IMR-90 (cell line): ENCODE measurements around the gene FBXW11. TPM values are rescaled to one million over a fixed set of nuclear protein-coding genes. Genes with fewer than 3 reads are reported as not detected.

ENCODE experiments used
- ATAC-seq: fragments of 200-7000 bp; cut with Tn5 transposase; 2 replicates; pipeline ENCODE4 v1.9.1; 2020; ENCODE audit warnings: low read depth, mild to moderate bottlenecking, moderate library complexity
- BruUV-seq: library from RNA; stranded (reverse); fragments of 400-500 nt; replicated peaks from 2 replicates; lab custom pipeline; 2021; lab: Mats Ljungman, UMichigan
- CTCF ChIA-PET: fragments of 300-600 bp; formaldehyde crosslinking; extraction: SDS; loops from one replicate; lab custom pipeline; 2021; ENCODE audit warnings: antibody characterized with exemption; lab: Yijun Ruan, JAX
- POLR2A ChIA-PET: fragments of 300-600 bp; sonication (Branson Sonifier 250); formaldehyde crosslinking; loops from one replicate; lab custom pipeline; 2022; ENCODE audit warnings: antibody characterized with exemption; ENCODE audit not compliant: unreplicated experiment; lab: Charles Lee
- DNase-seq: peaks from one replicate; pipeline ENCODE4 v3.0.0; 2013
- H2AFZ ChIP-seq: replicated peaks from 2 replicates; pipeline ENCODE3; 2013; ENCODE audit warnings: low read length, mild to moderate bottlenecking; ENCODE audit not compliant: poor library complexity
- H2AK5ac ChIP-seq: 2 replicates; pipeline ENCODE4 v1.6.1; 2013; ENCODE audit warnings: low read depth, low read length, inconsistent platforms
- H2AK9ac ChIP-seq: replicated peaks from 2 replicates; pipeline ENCODE3; 2013; ENCODE audit warnings: mild to moderate bottlenecking, low read depth, low read length, moderate library complexity; ENCODE audit not compliant: poor library complexity
- H2BK120ac ChIP-seq: 2 replicates; pipeline ENCODE4 v1.6.1; 2013; ENCODE audit warnings: low read depth, low read length, inconsistent platforms
- H2BK15ac ChIP-seq: 3 replicates; pipeline ENCODE4 v1.6.1; 2013; ENCODE audit warnings: low read depth, low read length, inconsistent platforms
- H2BK20ac ChIP-seq: 2 replicates; pipeline ENCODE4 v1.6.1; 2013; ENCODE audit warnings: low read depth, mild to moderate bottlenecking, inconsistent platforms, low read length, moderate library complexity
- H2BK5ac ChIP-seq: 2 replicates; pipeline ENCODE4 v1.6.1; 2013; ENCODE audit warnings: mild to moderate bottlenecking, low read depth, low read length, inconsistent platforms; ENCODE audit not compliant: poor library complexity, severe bottlenecking
- H3K14ac ChIP-seq: replicated peaks from 2 replicates; pipeline ENCODE4 v1.6.1; 2013; ENCODE audit warnings: low read depth, low read length, inconsistent platforms
- H3K18ac ChIP-seq: 2 replicates; pipeline ENCODE4 v1.6.1; 2013; ENCODE audit warnings: low read depth, low read length, control low read depth
- H3K23ac ChIP-seq: 2 replicates; pipeline ENCODE4 v1.6.1; 2013; ENCODE audit warnings: low read depth, low read length, inconsistent platforms
- H3K27ac ChIP-seq: 2 replicates; pipeline ENCODE4 v1.5.1; 2013; ENCODE audit warnings: mild to moderate bottlenecking, control low read depth, low read length; ENCODE audit not compliant: insufficient read depth
- H3K27me3 ChIP-seq: 2 replicates; pipeline ENCODE4 v1.6.1; 2013; ENCODE audit warnings: low read length; ENCODE audit not compliant: control insufficient read depth, insufficient read depth
- H3K36me3 ChIP-seq: 2 replicates; pipeline ENCODE4 v1.6.1; 2013; ENCODE audit warnings: low read length, mixed read lengths; ENCODE audit not compliant: control insufficient read depth, insufficient read depth
- H3K4ac ChIP-seq: 2 replicates; pipeline ENCODE4 v1.6.1; 2013; ENCODE audit warnings: low read depth, low read length, inconsistent platforms
- H3K4me1 ChIP-seq: 2 replicates; pipeline ENCODE4 v1.6.1; 2013; ENCODE audit warnings: low read length, mixed read lengths; ENCODE audit not compliant: control insufficient read depth, insufficient read depth
- H3K4me2 ChIP-seq: 2 replicates; pipeline ENCODE4 v1.6.1; 2013; ENCODE audit warnings: low read depth, mild to moderate bottlenecking, control low read depth, low read length, moderate library complexity
- H3K4me3 ChIP-seq: 2 replicates; pipeline ENCODE4 v1.5.1; 2013; ENCODE audit warnings: low read depth, mild to moderate bottlenecking, control low read depth, low read length, moderate library complexity; ENCODE audit not compliant: insufficient read depth
- H3K56ac ChIP-seq: 2 replicates; pipeline ENCODE4 v1.6.1; 2013; ENCODE audit warnings: low read length, inconsistent platforms; ENCODE audit not compliant: insufficient read depth; ENCODE audit errors: extremely low read depth
- H3K79me1 ChIP-seq, 2 experiments: 2 replicates each; pipeline ENCODE4 v1.6.1; 2013; ENCODE audit warnings: low read length in 2 of 2, inconsistent platforms in 1 of 2, low read depth in 1 of 2
- H3K9ac ChIP-seq: 2 replicates; pipeline ENCODE4 v1.6.1; 2013; ENCODE audit warnings: low read depth, low read length, control low read depth
- H3K9me1 ChIP-seq: 2 replicates; pipeline ENCODE4 v1.6.1; 2013; ENCODE audit warnings: low read length, inconsistent platforms; ENCODE audit not compliant: insufficient read depth
- H3K9me3 ChIP-seq: 2 replicates; pipeline ENCODE4 v1.6.1; 2013; ENCODE audit warnings: low read length; ENCODE audit not compliant: control insufficient read depth, insufficient read depth
- H4K20me1 ChIP-seq: 2 replicates; pipeline ENCODE4 v1.6.1; 2013; ENCODE audit warnings: low read length, inconsistent platforms; ENCODE audit not compliant: insufficient read depth
- H4K5ac ChIP-seq: 2 replicates; pipeline ENCODE4 v1.6.1; 2013; ENCODE audit warnings: mild to moderate bottlenecking, low read depth, low read length, control low read depth
- H4K8ac ChIP-seq, 2 experiments: 2 replicates each; pipeline ENCODE4 v1.6.1; 2013; ENCODE audit warnings: low read depth in 2 of 2, low read length in 2 of 2, control low read depth in 1 of 2, inconsistent platforms in 1 of 2
- H4K91ac ChIP-seq: 2 replicates; pipeline ENCODE4 v1.6.1; 2013; ENCODE audit warnings: low read depth, low read length, inconsistent platforms; ENCODE audit not compliant: insufficient read depth
- BHLHE40 ChIP-seq: fragments of 150-350 bp; IDR thresholded peaks from 2 replicates; pipeline ENCODE4 v1.6.1; 2016; ENCODE audit warnings: mild to moderate bottlenecking, low read depth, low read length
- CHD1 ChIP-seq: IDR thresholded peaks from 2 replicates; pipeline ENCODE4 v1.6.1; 2012; ENCODE audit warnings: low read depth, low read length, improper control_type of control experiment
- ELK1 ChIP-seq: fragments of 150-350 bp; IDR thresholded peaks from 2 replicates; pipeline ENCODE4 v1.6.1; 2016; ENCODE audit warnings: low read depth, mild to moderate bottlenecking, low read length, moderate library complexity, borderline replicate concordance
- MAFK ChIP-seq: IDR thresholded peaks from 2 replicates; pipeline ENCODE4 v1.6.1; 2012; ENCODE audit warnings: low read depth, low read length, improper control_type of control experiment
- MAZ ChIP-seq: IDR thresholded peaks from 2 replicates; pipeline ENCODE4 v1.6.1; 2012; ENCODE audit warnings: low read depth, mild to moderate bottlenecking, low read length, improper control_type of control experiment, moderate library complexity, borderline replicate concordance
- NFE2L2 ChIP-seq: fragments of 150-350 bp; IDR thresholded peaks from 2 replicates; pipeline ENCODE4 v1.6.1; 2016; ENCODE audit warnings: low read depth, mild to moderate bottlenecking, low read length
- RFX5 ChIP-seq: IDR thresholded peaks from 2 replicates; pipeline ENCODE4 v1.8.0; 2012; ENCODE audit warnings: low read depth, mild to moderate bottlenecking, low read length, moderate library complexity
- SMC3 ChIP-seq: fragments of 150-350 bp; IDR thresholded peaks from 2 replicates; pipeline ENCODE4 v1.6.1; 2016; ENCODE audit warnings: low read depth, mild to moderate bottlenecking, antibody characterized with exemption, low read length, moderate library complexity
- WGBS, 2 experiments: methylation state at CpG; one replicate each; pipeline versions ENCODE4 v1.1.5 to v1.1.7; 2013; ENCODE audit warnings: missing lambda C conversion rate in 2 of 2; ENCODE audit not compliant: insufficient read length in 1 of 2; ENCODE audit errors: extremely low coverage in 2 of 2; 5-methylcytosine and 5-hydroxymethylcytosine counted together
- dilution Hi-C: fragments of 300-500 bp; cut with HindIII; formaldehyde crosslinking; loops from one replicate; pipeline ENCODE4 v1.14.3; 2018; ENCODE audit warnings: low sequenced_read_pairs; ENCODE audit not compliant: unreplicated experiment
- in situ Hi-C: fragments of 300-500 bp; cut with MboI; formaldehyde crosslinking; loops from 3 replicates; pipeline ENCODE4 v1.14.3; 2019; ENCODE audit warnings: low sequenced_read_pairs, inconsistent platforms, mixed read lengths
- intact Hi-C: fragments of 100-400 bp; cut with micrococcal nuclease; formaldehyde crosslinking; loops from 2 replicates; pipeline ENCODE4 v1.10.0; 2022
- polyA plus RNA-seq, 3 experiments: library from polyadenylated mRNA; depleted of rRNA; stranded (reverse); fragments of >200 nt; gene quantifications; 2 replicates each; pipeline ENCODE4 v1.2.3, GENCODE V29; 2012; ENCODE audit warnings: low replicate concordance in 1 of 3
- total RNA-seq: library from RNA; depleted of rRNA; stranded (reverse); fragments of >200 nt; gene quantifications from 2 replicates; pipeline ENCODE4 v1.2.3, GENCODE V29; 2012
- TF ChIP-seq, protein P1 (sequence below): conservative IDR thresholded peaks from 2 replicates; pipeline ENCODE4 v1.5.1; 2012; ENCODE audit warnings: mild to moderate bottlenecking, low read depth, low read length, improper control_type of control experiment

Gene FBXW11
- total and polyA plus RNA-seq, 2 of the 4 experiments (the other 2 are of a cell fraction) = 34.3 to 97.1 TPM

- H2AK9ac ChIP-seq = no peak overlapping the region
- in situ Hi-C loops = no loop called here
- H2BK15ac ChIP-seq = no peak overlapping the region
- no peaks in the 10 kb centered on the region for H3K36me3 ChIP-seq
- DNase-seq = no peak
- H4K20me1 ChIP-seq = no peaks in the 10 kb centered on the region
- no peak overlapping the region for H3K4me2 ChIP-seq
- H2AFZ ChIP-seq = no peak overlapping the region
- no peak overlapping the region for H4K5ac ChIP-seq
- no peak overlapping the region for H2BK5ac ChIP-seq
- H3K4ac ChIP-seq = no peak overlapping the region
- no peak overlapping the region for H3K9ac ChIP-seq
- no peak overlapping the region for H4K91ac ChIP-seq
- H3K14ac ChIP-seq = no peak overlapping the region
- ATAC-seq = no peak
- H4K8ac ChIP-seq = no peak overlapping the region
- TF ChIP-seq SMC3 (no peak), MAFK (no peak), NFE2L2 (no peak), ELK1 (no peak), MAZ (no peak), RFX5 (no peak), CHD1 (no peak), BHLHE40 (no peak)
- TF ChIP-seq, protein P1, sequence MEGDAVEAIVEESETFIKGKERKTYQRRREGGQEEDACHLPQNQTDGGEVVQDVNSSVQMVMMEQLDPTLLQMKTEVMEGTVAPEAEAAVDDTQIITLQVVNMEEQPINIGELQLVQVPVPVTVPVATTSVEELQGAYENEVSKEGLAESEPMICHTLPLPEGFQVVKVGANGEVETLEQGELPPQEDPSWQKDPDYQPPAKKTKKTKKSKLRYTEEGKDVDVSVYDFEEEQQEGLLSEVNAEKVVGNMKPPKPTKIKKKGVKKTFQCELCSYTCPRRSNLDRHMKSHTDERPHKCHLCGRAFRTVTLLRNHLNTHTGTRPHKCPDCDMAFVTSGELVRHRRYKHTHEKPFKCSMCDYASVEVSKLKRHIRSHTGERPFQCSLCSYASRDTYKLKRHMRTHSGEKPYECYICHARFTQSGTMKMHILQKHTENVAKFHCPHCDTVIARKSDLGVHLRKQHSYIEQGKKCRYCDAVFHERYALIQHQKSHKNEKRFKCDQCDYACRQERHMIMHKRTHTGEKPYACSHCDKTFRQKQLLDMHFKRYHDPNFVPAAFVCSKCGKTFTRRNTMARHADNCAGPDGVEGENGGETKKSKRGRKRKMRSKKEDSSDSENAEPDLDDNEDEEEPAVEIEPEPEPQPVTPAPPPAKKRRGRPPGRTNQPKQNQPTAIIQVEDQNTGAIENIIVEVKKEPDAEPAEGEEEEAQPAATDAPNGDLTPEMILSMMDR = no peak
- H3K79me1 ChIP-seq = no peaks in the 10 kb centered on the region
- H3K9me1 ChIP-seq = no peaks in the 10 kb centered on the region
- intact Hi-C loops = no loop called here
- no peak overlapping the region for H2AK5ac ChIP-seq
- no CpG with 5 or more reads among the region's 2 CpGs for WGBS, 2 experiments
- no peak overlapping the region for H3K18ac ChIP-seq
- no peak overlapping the region for H3K23ac ChIP-seq
- H3K27me3 ChIP-seq = peaks cover 1% of the 10 kb centered on the region; the same call in 1 of the 2 replicates
- CTCF ChIA-PET = no interaction called here
- no peak overlapping the region for H2BK120ac ChIP-seq
- peaks cover 4% of the 10 kb centered on the region for H3K9me3 ChIP-seq
- no peak overlapping the region for H3K4me3 ChIP-seq
- no peaks in the 10 kb centered on the region for H3K4me1 ChIP-seq
- no TSS peak for BruUV-seq
- dilution Hi-C loops = no loop called here
- POLR2A ChIA-PET = no interaction called here
- no peak overlapping the region for H2BK20ac ChIP-seq
- H3K27ac ChIP-seq = no peak overlapping the region
- no peak overlapping the region for H3K56ac ChIP-seq
These were observed 173.7 kb downstream of the FBXW11 start for GRCh38 chr5:171832775-171833174.
